Measurements from ENCODE around the gene CUL2. TPM values are rescaled to one million over a fixed set of nuclear protein-coding genes. Genes with fewer than 3 reads are reported as not detected.
"Not testable (repeated sequence)": the region's sequence is repeated elsewhere in the genome, so short reads cannot be mapped to it uniquely, and the experiment has no call there.

CUL2 gene
- total RNA-seq, 3 donors from 2014 or later = 48.9 to 54.8 (median 50.2) TPM

DNA sequence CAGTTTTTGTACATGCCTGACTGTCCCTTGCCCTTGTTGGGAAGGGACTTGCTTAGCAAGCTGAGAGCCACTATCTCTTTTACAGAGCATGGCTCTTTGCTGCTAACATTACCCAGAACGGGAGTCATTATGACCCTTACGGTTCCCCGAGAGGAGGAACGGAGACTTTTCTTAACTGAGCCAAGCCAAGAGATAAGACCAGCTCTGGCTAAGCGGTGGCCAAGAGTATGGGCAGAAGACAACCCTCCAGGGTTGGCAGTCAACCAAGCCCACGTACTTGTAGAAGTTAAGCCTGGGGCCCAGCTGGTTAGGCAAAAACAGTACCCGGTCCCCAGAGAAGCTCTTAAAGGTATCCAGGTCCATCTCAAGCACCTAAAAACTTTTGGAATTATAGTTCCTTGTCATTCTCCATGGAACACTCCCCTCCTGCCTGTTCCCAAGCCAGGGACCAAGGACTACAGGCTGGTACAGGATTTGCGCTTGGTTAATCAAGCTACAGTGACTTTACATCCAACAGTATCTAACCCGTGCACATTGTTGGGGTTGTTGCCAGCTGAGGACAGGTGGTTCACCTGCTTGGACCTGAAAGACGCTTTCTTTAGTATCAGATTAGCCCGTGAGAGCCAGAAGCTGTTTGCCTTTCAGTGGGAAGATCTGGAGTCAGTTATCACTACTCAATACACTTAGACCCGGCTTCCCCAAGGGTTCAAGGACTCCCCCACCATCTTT is 118.4 kb downstream of the CUL2 start:
- H3K4me1 Mint-ChIP-seq (ENCODE audit: low read depth); H3K9me3 Mint-ChIP-seq; ATAC-seq; H3K27me3 Mint-ChIP-seq (ENCODE audit: low read depth); H3K4me3 Mint-ChIP-seq; DNase-seq; H3K36me3 Mint-ChIP-seq (ENCODE audit: insufficient read depth): not testable (repeated sequence)

DNA sequence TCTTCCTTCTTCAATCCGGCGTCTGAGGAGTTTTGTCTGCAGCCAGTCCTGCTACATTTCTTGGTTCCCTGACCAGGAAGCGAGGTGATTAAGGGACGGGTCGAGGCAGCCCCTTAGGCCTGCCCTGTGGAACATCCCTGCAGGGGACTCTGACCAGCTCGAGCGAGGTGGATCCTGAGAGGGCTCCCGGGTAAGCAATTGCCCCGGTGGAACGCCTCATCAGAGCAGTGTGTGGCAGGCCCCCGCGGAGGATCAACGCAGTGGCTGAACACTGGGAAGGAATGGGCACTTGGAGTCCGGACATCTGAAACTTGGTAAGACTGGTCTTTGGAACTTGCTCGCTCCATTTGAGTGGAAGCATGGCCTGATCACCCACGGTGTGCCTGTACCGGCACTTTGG is 121.0 kb downstream of the CUL2 start:
- H3K36me3 Mint-ChIP-seq (ENCODE audit: insufficient read depth) = no peaks in the 10 kb centered on the region

GRCh38 chr10:34967335-34967880 is 122.7 kb downstream of the CUL2 start:
- no peak overlapping the region for H3K4me3 Mint-ChIP-seq
- ATAC-seq (no peak), DNase-seq (no peak)
- H3K9me3 Mint-ChIP-seq = no peaks in the 10 kb centered on the region
- no peaks in the 10 kb centered on the region for H3K36me3 Mint-ChIP-seq (ENCODE audit: insufficient read depth)
- H3K27me3 Mint-ChIP-seq (ENCODE audit: low read depth) = peaks cover 3% of the 10 kb centered on the region
- H3K4me1 Mint-ChIP-seq (ENCODE audit: low read depth) = no peaks in the 10 kb centered on the region

More for the DNA sequence above, 121.0 kb downstream of the CUL2 start:
- no peaks in the 10 kb centered on the region for H3K9me3 Mint-ChIP-seq
- ATAC-seq (no peak), DNase-seq (no peak)
- H3K4me3 Mint-ChIP-seq = no peak overlapping the region
- no peaks in the 10 kb centered on the region for H3K4me1 Mint-ChIP-seq (ENCODE audit: low read depth)
- H3K27me3 Mint-ChIP-seq (ENCODE audit: low read depth) = peaks cover 3% of the 10 kb centered on the region

- Mint-ChIP-seq H3K4me1 (ENCODE audit: low read depth) (no peaks in the 10 kb centered on the region), H3K9me3 (no peaks in the 10 kb centered on the region), H3K36me3 (ENCODE audit: insufficient read depth) (no peaks in the 10 kb centered on the region), H3K4me3 (no peak overlapping the region), H3K27me3 (ENCODE audit: low read depth) (peaks cover 3% of the 10 kb centered on the region)
- ATAC-seq (no peak), DNase-seq (no peak)
Measured at GRCh38 chr10:34966451-34966850, 123.7 kb downstream of the CUL2 start.

DNA sequence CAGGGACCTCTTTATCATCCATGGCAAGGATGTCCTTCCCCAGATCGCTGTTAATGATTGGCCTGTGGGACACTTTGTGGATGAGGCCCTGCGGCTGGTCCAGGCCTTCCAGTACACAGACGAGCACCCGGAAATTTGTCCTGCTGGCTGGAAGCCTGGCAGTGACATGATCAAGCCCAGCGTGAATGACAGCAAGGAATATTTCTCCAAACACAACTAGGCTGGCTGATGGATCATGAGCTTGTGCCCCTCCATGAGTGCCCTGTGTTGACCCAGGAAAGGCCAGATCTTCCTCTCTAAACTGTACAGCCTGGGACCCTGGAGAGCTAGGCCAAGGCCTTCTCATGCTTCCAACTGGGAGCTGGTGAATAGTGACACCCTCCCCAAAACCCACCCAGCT is 124.1 kb downstream of the CUL2 start:
- DNase-seq (no peak), ATAC-seq (no peak)

GRCh38 chr10:34964166-34964800 is 125.9 kb downstream of the CUL2 start:
- no peaks in the 10 kb centered on the region for H3K9me3 Mint-ChIP-seq
- H3K4me3 Mint-ChIP-seq = no peak overlapping the region
- ATAC-seq = no peak
- DNase-seq = no peak
- no peaks in the 10 kb centered on the region for H3K4me1 Mint-ChIP-seq (ENCODE audit: low read depth)
- no peaks in the 10 kb centered on the region for H3K36me3 Mint-ChIP-seq (ENCODE audit: insufficient read depth)
- H3K27me3 Mint-ChIP-seq (ENCODE audit: low read depth) = no peaks in the 10 kb centered on the region

More for the DNA sequence above, 124.1 kb downstream of the CUL2 start:
- Mint-ChIP-seq H3K4me1 (ENCODE audit: low read depth) (no peaks in the 10 kb centered on the region), H3K36me3 (ENCODE audit: insufficient read depth) (no peaks in the 10 kb centered on the region), H3K9me3 (no peaks in the 10 kb centered on the region), H3K4me3 (no peak overlapping the region), H3K27me3 (ENCODE audit: low read depth) (peaks cover 3% of the 10 kb centered on the region)

DNA sequence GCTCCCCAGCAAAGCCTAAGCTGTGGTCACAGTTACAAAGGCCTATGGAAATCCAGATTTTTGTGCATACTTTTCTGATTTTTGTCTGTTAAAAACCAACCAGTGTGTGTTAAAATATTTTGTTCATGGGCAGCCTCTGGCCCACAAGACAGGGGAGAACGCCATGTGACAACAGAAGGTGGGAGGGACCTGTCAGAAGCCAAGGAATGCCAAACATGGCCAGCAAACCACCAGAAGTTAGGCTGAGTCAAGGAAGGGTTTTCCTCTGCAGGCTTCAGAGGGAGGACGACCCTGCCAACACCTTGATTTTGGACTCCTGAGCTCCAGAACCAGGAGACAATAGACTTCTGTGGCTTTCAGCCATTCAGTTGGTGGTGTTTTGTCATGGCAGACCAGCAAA is 127.3 kb downstream of the CUL2 start:
- Mint-ChIP-seq H3K27me3 (ENCODE audit: low read depth) (no peaks in the 10 kb centered on the region), H3K4me3 (no peak overlapping the region), H3K9me3 (no peaks in the 10 kb centered on the region), H3K36me3 (ENCODE audit: insufficient read depth) (no peaks in the 10 kb centered on the region), H3K4me1 (ENCODE audit: low read depth) (no peaks in the 10 kb centered on the region)
- ATAC-seq (no peak), DNase-seq (no peak)

- Mint-ChIP-seq H3K4me3 (no peak overlapping the region), H3K27me3 (ENCODE audit: low read depth) (no peaks in the 10 kb centered on the region), H3K36me3 (ENCODE audit: insufficient read depth) (no peaks in the 10 kb centered on the region), H3K9me3 (no peaks in the 10 kb centered on the region), H3K4me1 (ENCODE audit: low read depth) (no peaks in the 10 kb centered on the region)
- DNase-seq (no peak), ATAC-seq (no peak)
Measured at GRCh38 chr10:34960983-34961382, 129.2 kb downstream of the CUL2 start.

DNA sequence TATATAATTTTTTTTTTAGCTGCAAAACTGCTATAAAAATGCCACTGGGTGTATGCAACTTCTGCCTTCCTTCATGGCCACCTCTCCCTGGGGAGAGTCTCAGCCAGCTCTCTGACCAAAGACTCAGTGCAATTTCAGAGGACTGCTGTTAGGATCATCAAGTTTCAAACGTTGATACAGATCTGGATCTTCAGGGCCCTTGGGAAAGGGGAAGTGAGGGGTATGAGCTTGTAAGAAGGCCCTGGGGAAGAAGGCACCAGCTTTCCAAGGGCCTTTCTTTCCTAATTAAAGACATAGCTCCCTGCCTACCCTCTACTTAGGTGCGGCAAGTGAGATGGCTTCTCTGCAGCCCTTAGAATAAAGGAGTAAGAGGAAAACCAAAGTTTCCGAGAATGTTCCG is 130.4 kb downstream of the CUL2 start:
- no peak for DNase-seq
- Mint-ChIP-seq H3K4me3 (no peak overlapping the region), H3K4me1 (ENCODE audit: low read depth) (no peaks in the 10 kb centered on the region), H3K36me3 (ENCODE audit: insufficient read depth) (no peaks in the 10 kb centered on the region), H3K9me3 (no peaks in the 10 kb centered on the region), H3K27me3 (ENCODE audit: low read depth) (no peaks in the 10 kb centered on the region)
- ATAC-seq = no peak

GRCh38 chr10:34959321-34959720 is 130.8 kb downstream of the CUL2 start:
- no peaks in the 10 kb centered on the region for H3K36me3 Mint-ChIP-seq (ENCODE audit: insufficient read depth)
- DNase-seq = no peak
- ATAC-seq = no peak
- no peaks in the 10 kb centered on the region for H3K4me1 Mint-ChIP-seq (ENCODE audit: low read depth)
- H3K9me3 Mint-ChIP-seq = no peaks in the 10 kb centered on the region
- no peak overlapping the region for H3K4me3 Mint-ChIP-seq
- H3K27me3 Mint-ChIP-seq (ENCODE audit: low read depth) = no peaks in the 10 kb centered on the region

Other genes with a start within 250 kb of the CUL2 start
- 100 to 1,000 TPM; 113 to 125 (median 122) TPM for gene CREM, start 36.5 kb upstream of the CUL2 start, total RNA-seq
- 10 to 100 TPM; 54.8 to 61.6 (median 58.9) TPM for gene CCNY, start 246.2 kb upstream of the CUL2 start, total RNA-seq